T-helper 2 cell treated with Interferon-gamma antibody and Interleukin-4, amounts not matched to agents 5 μg/mL and 100 μg/mL, for 36 hours (primary cell): Measurements from ENCODE around the gene DRC7.

ENCODE experiments used
- DNase-seq: peaks from one replicate; pipeline ENCODE4 v3.0.0; 2021; ENCODE audit warnings: low spot score
- H3K27ac Mint-ChIP-seq: one replicate; pipeline ENCODE4 v1.8.0; 2021; ENCODE audit warnings: mild to moderate bottlenecking, mixed read lengths
- H3K27me3 Mint-ChIP-seq: one replicate; pipeline ENCODE4 v1.8.0; 2021; ENCODE audit warnings: low read depth, mixed read lengths
- H3K36me3 Mint-ChIP-seq: one replicate; pipeline ENCODE4 v1.8.0; 2021; ENCODE audit warnings: low read depth, mixed read lengths
- H3K4me1 Mint-ChIP-seq: one replicate; pipeline ENCODE4 v1.8.0; 2021; ENCODE audit warnings: low read depth, mixed read lengths
- H3K4me3 Mint-ChIP-seq: one replicate; pipeline ENCODE4 v1.8.0; 2022; ENCODE audit warnings: mild to moderate bottlenecking, moderate library complexity, mixed read lengths
- H3K9me3 Mint-ChIP-seq: one replicate; pipeline ENCODE4 v1.8.0; 2021; ENCODE audit warnings: mixed read lengths

DRC7 gene

DNA sequence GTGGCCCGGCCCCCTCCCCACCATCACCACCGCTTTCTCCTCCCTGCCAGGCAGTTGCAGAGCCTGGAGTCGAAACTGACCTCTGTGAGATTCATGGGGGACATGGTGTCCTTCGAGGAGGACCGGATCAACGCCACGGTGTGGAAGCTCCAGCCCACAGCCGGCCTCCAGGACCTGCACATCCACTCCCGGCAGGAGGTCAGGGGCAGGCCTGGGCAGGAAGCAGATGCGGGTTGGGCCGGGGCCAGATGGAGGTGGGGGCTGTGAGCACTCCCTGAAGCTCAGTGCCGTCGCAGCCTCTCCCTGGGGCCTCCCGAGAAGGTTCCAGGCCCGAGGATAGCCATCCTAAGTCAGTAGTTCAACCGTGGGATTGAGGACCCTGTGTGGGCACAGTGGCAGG lies 40.7 kb upstream of the DRC7 start:
- DNase-seq, result no peak
- H3K27ac Mint-ChIP-seq, result no peak overlapping the region
- peaks cover 10% of the 10 kb centered on the region for H3K4me1 Mint-ChIP-seq
- no peaks in the 10 kb centered on the region for H3K27me3 Mint-ChIP-seq
- H3K36me3 Mint-ChIP-seq, result no peaks in the 10 kb centered on the region
- no peak overlapping the region for H3K4me3 Mint-ChIP-seq
- no peaks in the 10 kb centered on the region for H3K9me3 Mint-ChIP-seq

DNA sequence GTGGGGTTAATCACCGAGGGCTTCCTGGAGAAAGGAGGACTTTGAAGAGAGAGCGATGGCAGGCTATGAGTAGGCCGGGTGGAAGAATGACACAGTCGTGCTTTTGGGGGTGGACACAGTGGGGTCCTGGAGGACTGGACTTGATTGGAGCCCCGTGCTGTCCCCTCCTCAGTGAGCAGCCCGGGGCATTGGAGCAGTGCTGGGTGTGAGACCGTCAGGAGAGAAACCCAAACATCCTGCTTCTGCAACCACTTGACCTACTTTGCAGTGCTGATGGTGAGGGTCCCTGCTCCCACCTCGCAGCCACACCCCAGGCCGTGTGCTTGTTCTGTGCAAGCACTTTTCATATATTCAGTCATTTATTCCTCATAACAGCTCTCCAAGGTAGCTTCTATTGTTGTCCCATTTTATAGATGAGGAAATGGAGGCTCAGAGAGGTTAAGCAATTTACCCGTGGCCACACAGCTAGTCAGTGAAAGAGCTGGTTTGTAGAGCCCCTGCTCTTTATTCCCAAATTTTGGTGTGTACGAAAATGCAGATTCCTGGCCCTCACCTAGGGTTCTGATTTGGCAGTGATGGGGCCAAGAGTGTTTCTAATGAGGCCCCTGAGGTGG lies 38.2 kb upstream of the DRC7 start:
- Mint-ChIP-seq H3K27ac (no peak overlapping the region), H3K4me3 (no peak overlapping the region), H3K36me3 (no peaks in the 10 kb centered on the region), H3K9me3 (no peaks in the 10 kb centered on the region), H3K27me3 (no peaks in the 10 kb centered on the region), H3K4me1 (peaks cover 6% of the 10 kb centered on the region)
- no peak for DNase-seq

DNA sequence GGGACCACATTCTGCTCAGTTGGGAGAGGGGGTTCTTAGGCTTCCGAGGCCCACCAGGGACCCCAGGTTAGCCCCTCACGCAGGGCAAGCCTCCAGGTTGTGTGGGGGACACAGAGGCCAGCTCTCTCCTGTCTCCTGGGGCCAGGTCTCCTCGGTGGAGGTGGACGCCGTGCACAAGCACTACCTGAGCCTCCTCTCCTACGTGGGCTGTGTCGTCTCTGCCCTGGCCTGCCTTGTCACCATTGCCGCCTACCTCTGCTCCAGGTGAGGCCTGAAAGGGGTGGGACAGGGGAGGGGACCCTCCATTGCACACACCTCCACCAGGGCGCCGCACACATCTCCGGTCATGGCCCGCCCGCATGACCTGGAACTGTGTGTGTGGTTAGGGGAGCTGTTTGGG lies 37.4 kb upstream of the DRC7 start:
- no peaks in the 10 kb centered on the region for H3K9me3 Mint-ChIP-seq
- H3K4me1 Mint-ChIP-seq, result no peaks in the 10 kb centered on the region
- no peak overlapping the region for H3K27ac Mint-ChIP-seq
- no peak overlapping the region for H3K4me3 Mint-ChIP-seq
- H3K36me3 Mint-ChIP-seq, result no peaks in the 10 kb centered on the region
- H3K27me3 Mint-ChIP-seq, result no peaks in the 10 kb centered on the region
- no peak for DNase-seq

DNA sequence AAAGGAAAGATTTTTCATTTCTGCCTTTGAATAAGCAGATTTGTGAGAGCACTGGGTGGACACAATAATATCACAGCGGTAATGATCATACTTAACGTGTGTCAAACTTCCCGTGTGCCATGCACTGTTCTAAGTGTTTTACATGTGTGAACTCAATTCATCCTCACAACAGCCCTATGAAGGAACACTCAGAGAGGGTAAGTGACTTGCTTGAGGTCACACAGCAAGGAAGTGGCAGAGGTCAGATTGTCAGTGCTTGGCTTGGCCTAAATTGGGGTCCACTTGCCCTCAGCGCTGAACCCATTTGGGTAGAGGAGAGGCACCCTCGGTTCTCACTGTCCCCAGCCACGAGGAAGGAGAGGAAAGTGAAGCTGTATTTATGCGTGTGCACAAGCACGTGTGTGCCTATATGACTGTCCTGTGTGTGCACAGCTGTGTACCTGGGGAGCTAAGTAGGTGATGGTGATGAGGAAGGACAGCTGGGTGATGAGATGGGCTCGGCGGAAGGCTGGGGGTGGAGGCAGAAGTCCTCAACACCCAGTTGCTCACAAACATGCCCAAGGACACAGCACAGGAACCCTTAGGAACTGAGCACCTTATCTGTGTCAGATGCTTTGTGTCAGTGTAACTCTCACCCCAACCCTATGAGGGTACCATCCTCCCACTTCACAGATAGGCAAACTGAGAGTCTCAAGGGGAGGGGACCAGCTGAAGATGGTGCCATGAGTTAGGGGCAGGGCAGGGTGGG lies 36.3 kb upstream of the DRC7 start:
- peak overlapping the region; percentile 38 for H3K27ac Mint-ChIP-seq
- no peaks in the 10 kb centered on the region for H3K9me3 Mint-ChIP-seq

DNA sequence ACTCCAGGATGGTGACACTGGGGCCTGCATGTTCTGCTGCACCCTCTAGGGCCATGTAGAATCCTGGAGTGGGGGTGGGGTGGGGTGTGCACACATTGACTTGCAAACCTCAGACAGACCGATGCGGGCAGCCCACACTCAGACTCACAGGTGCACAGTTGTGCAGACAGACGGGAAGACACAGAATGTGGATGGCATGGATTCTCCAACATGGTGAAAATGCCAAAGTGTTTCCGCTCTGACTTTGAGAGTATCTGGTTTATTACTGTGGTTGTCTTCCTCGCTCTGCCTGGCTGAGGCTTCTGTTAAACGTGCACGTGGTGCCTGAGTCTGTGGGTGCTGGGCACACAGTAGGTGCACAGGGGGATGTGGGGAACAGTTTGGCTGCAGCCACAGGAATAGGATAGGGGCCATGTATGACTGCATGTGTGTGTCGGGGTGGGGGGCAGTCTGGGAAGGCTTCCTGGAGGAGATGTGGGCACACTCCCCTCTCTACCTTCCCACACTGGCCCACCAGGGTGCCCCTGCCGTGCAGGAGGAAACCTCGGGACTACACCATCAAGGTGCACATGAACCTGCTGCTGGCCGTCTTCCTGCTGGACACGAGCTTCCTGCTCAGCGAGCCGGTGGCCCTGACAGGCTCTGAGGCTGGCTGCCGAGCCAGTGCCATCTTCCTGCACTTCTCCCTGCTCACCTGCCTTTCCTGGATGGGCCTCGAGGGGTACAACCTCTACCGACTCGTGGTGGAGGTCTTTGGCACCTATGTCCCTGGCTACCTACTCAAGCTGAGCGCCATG lies 35.5 kb upstream of the DRC7 start:
- DNase-seq, result no peak
- H3K27me3 Mint-ChIP-seq, result no peaks in the 10 kb centered on the region
- no peaks in the 10 kb centered on the region for H3K9me3 Mint-ChIP-seq
- H3K4me3 Mint-ChIP-seq, result no peak overlapping the region
- no peaks in the 10 kb centered on the region for H3K4me1 Mint-ChIP-seq
- H3K36me3 Mint-ChIP-seq, result no peaks in the 10 kb centered on the region
- H3K27ac Mint-ChIP-seq, result no peak overlapping the region

More for the DNA sequence above, 36.3 kb upstream of the DRC7 start:
- H3K36me3 Mint-ChIP-seq, result no peaks in the 10 kb centered on the region
- no peaks in the 10 kb centered on the region for H3K27me3 Mint-ChIP-seq
- H3K4me1 Mint-ChIP-seq, result no peaks in the 10 kb centered on the region
- no peak overlapping the region for H3K4me3 Mint-ChIP-seq
- DNase-seq, result no peak

DNA sequence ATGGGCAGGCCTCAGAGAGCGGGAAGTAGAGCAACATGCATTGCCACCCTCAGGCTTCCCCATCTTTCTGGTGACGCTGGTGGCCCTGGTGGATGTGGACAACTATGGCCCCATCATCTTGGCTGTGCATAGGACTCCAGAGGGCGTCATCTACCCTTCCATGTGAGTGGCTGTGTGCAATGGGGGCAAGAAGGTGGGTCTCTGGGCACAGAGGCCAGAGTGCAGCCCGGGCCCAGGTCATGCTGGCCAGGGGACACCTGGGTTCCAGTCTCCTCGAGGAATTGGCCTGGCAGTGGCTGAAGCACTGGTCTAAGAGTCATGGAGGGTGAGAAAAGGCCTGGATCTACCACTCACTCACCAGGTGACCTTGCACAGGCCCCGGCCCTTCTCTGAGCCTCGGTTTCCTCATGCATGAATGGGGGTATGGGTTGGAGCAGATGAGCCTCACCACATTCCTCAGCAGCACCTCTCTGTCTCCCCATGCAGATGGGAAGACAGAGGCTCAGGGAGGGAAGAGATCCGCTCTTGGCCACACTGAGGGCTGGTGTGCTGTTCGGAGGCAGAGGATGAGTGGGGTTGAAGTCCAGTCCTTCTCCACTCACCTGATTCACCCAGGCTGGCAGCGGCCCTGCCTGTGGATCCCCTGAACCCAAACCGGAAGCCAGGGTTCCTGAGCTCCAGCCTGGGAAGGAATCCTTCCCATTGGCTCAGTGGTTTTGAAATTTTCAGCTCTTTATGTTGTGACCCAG lies 33.7 kb upstream of the DRC7 start:
- H3K4me1 Mint-ChIP-seq, result no peaks in the 10 kb centered on the region
- no peak for DNase-seq
- H3K4me3 Mint-ChIP-seq, result no peak overlapping the region
- H3K9me3 Mint-ChIP-seq, result no peaks in the 10 kb centered on the region
- H3K27ac Mint-ChIP-seq, result no peak overlapping the region
- H3K36me3 Mint-ChIP-seq, result no peaks in the 10 kb centered on the region
- no peaks in the 10 kb centered on the region for H3K27me3 Mint-ChIP-seq

DNA sequence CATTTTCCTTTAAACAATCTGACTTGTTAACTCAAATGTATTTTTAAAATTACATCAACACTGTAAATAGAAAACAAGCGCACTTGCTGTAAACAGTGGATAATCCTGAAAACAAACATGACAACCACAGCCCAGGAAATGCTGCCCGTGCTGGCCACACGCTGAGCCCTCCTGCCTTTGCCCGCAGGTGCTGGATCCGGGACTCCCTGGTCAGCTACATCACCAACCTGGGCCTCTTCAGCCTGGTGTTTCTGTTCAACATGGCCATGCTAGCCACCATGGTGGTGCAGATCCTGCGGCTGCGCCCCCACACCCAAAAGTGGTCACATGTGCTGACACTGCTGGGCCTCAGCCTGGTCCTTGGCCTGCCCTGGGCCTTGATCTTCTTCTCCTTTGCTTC lies 33.1 kb upstream of the DRC7 start:
- H3K36me3 Mint-ChIP-seq, result no peaks in the 10 kb centered on the region
- H3K4me1 Mint-ChIP-seq, result no peaks in the 10 kb centered on the region
- H3K9me3 Mint-ChIP-seq, result no peaks in the 10 kb centered on the region
- no peak overlapping the region for H3K4me3 Mint-ChIP-seq
- no peaks in the 10 kb centered on the region for H3K27me3 Mint-ChIP-seq
- no peak for DNase-seq
- no peak overlapping the region for H3K27ac Mint-ChIP-seq

DNA sequence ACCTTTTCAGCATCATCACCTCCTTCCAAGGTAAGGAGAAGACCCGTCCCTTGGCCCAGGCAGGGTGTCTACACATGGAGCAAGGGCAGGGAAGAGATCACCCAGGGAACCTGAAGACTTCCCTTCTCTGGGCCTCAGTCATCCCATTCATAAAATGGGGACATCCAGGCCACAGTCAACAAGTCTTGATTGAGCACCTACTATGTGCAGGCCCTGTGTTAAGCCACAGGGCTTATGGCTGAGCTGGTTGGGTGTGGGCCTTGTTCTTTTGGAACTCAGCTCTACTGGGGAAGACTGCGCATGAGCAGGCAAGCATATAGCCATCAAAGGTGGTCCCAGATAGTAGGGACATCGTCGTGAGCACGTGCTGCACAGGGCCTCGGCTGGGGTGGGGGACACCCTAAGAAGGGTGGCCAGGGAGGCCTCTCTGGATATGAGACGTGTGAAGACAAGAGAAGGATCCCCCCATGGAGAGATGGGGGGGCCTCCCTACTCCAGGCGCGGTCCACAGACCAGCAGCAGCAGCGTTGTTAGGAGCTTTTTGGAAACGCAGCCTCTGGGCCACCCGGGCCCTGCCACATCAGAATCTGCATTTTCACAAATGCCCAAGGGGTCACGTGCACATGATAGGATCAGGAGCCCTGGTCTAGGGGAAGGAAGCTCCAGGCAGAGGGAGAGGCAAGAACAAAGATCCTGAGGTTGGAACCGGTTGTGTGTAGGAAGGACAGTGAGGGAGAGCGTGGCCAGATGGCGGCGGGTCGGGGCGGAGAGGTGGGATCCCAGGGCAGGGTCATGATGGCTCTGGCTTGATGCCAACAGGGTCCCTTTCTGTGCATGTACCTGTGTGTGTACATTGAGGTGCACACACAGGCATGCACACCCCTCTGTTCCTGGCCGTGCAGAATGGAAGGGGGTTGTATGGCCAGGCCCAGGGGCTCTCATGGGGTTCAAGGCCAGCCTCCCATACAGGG lies 32.4 kb upstream of the DRC7 start:
- Mint-ChIP-seq H3K27ac (no peak overlapping the region), H3K27me3 (no peaks in the 10 kb centered on the region), H3K36me3 (no peaks in the 10 kb centered on the region), H3K9me3 (no peaks in the 10 kb centered on the region), H3K4me1 (no peaks in the 10 kb centered on the region), H3K4me3 (no peak overlapping the region)
- no peak for DNase-seq

DNA sequence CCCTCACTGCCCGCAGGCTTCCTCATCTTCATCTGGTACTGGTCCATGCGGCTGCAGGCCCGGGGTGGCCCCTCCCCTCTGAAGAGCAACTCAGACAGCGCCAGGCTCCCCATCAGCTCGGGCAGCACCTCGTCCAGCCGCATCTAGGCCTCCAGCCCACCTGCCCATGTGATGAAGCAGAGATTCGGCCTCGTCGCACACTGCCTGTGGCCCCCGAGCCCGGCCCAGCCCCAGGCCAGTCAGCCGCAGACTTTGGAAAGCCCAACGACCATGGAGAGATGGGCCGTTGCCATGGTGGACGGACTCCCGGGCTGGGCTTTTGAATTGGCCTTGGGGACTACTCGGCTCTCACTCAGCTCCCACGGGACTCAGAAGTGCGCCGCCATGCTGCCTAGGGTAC lies 31.2 kb upstream of the DRC7 start:
- no peaks in the 10 kb centered on the region for H3K36me3 Mint-ChIP-seq
- no peaks in the 10 kb centered on the region for H3K4me1 Mint-ChIP-seq
- H3K27me3 Mint-ChIP-seq, result no peaks in the 10 kb centered on the region
- H3K27ac Mint-ChIP-seq, result no peak overlapping the region
- no peak for DNase-seq
- H3K4me3 Mint-ChIP-seq, result no peak overlapping the region
- no peaks in the 10 kb centered on the region for H3K9me3 Mint-ChIP-seq

DNA sequence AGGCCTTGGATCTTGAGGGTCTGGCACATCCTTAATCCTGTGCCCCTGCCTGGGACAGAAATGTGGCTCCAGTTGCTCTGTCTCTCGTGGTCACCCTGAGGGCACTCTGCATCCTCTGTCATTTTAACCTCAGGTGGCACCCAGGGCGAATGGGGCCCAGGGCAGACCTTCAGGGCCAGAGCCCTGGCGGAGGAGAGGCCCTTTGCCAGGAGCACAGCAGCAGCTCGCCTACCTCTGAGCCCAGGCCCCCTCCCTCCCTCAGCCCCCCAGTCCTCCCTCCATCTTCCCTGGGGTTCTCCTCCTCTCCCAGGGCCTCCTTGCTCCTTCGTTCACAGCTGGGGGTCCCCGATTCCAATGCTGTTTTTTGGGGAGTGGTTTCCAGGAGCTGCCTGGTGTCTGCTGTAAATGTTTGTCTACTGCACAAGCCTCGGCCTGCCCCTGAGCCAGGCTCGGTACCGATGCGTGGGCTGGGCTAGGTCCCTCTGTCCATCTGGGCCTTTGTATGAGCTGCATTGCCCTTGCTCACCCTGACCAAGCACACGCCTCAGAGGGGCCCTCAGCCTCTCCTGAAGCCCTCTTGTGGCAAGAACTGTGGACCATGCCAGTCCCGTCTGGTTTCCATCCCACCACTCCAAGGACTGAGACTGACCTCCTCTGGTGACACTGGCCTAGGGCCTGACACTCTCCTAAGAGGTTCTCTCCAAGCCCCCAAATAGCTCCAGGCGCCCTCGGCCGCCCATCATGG lies 30.5 kb upstream of the DRC7 start:
- no peaks in the 10 kb centered on the region for H3K27me3 Mint-ChIP-seq
- no peak overlapping the region for H3K4me3 Mint-ChIP-seq
- H3K9me3 Mint-ChIP-seq, result no peaks in the 10 kb centered on the region
- DNase-seq, result no peak
- no peak overlapping the region for H3K27ac Mint-ChIP-seq
- H3K4me1 Mint-ChIP-seq, result no peaks in the 10 kb centered on the region
- H3K36me3 Mint-ChIP-seq, result no peaks in the 10 kb centered on the region

DNA sequence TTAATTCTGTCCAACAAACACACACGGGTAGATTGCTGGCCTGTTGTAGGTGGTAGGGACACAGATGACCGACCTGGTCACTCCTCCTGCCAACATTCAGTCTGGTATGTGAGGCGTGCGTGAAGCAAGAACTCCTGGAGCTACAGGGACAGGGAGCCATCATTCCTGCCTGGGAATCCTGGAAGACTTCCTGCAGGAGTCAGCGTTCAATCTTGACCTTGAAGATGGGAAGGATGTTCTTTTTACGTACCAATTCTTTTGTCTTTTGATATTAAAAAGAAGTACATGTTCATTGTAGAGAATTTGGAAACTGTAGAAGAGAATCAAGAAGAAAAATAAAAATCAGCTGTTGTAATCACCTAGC lies 30.0 kb upstream of the DRC7 start:
- Mint-ChIP-seq H3K9me3 (no peaks in the 10 kb centered on the region), H3K27me3 (no peaks in the 10 kb centered on the region), H3K4me3 (no peak overlapping the region), H3K27ac (no peak overlapping the region), H3K36me3 (no peaks in the 10 kb centered on the region), H3K4me1 (no peaks in the 10 kb centered on the region)
- DNase-seq, result no peak

DNA sequence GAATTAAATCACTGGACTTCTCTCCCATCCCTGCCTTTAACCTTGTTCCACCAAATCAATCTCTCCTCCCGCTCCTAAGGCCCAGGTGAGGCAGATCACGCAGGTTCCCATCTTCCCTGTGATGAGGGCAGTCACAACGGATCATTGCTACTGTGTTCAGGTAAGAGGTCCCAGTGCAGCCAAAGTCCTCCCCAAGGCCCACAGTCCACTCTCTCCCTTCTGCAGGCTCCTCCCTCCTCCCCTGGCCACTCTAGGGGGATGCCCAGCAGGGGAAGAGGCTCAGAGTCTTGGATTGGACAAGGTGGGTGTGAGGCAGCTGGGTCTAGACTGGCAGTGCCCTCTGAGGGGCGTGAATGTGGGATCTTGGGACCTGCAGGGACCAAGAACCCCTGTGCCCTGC lies 29.1 kb upstream of the DRC7 start:
- peaks cover 3% of the 10 kb centered on the region for H3K27me3 Mint-ChIP-seq
- H3K4me3 Mint-ChIP-seq, result no peak overlapping the region
- no peaks in the 10 kb centered on the region for H3K36me3 Mint-ChIP-seq
- no peak overlapping the region for H3K27ac Mint-ChIP-seq
- H3K4me1 Mint-ChIP-seq, result no peaks in the 10 kb centered on the region
- no peak for DNase-seq
- no peaks in the 10 kb centered on the region for H3K9me3 Mint-ChIP-seq
